Activated T-cell treated with anti-CD3 and anti-CD28 coated beads for 48 hours (primary cell): Measurements from ENCODE around the gene FOXR1.
A peak's percentile ranks its signal among the peaks of the same experiment; 100 is the strongest.
"Not testable (repeated sequence)": the region's sequence is repeated elsewhere in the genome, so short reads cannot be mapped to it uniquely, and the experiment has no call there.

Source experiments
- DNase-seq: peaks from one replicate; pipeline ENCODE4 v3.0.0-alpha.2; 2020; ENCODE audit warnings: low read depth

The FOXR1 gene

GRCh38 chr11:118947091-118947490 lies 24.5 kb upstream of the FOXR1 start:
- DNase-seq, result no peak

- no peak for DNase-seq
Observed at GRCh38 chr11:118948000-118948399, 23.6 kb upstream of the FOXR1 start.

GRCh38 chr11:118953265-118953664 lies 18.3 kb upstream of the FOXR1 start:
- DNase-seq, result no peak

- not testable (repeated sequence) for DNase-seq
Observed at GRCh38 chr11:118953976-118954375, 17.6 kb upstream of the FOXR1 start.

GRCh38 chr11:118956094-118956846 lies 15.3 kb upstream of the FOXR1 start, which contains the start of gene UPK2:
Gene UPK2 (plus strand): TSS chr11:118956298. CDS start chr11:118956351, 53 bp downstream.
- DNase-seq, result peak; percentile 86

- DNase-seq, result no peak
Observed at GRCh38 chr11:118956847-118957469, 14.6 kb upstream of the FOXR1 start.

- no peak for DNase-seq
Observed at GRCh38 chr11:118957549-118957948, 14.0 kb upstream of the FOXR1 start.

- DNase-seq, result no peak
Observed at GRCh38 chr11:118957968-118958367, 13.6 kb upstream of the FOXR1 start.

GRCh38 chr11:118958577-118958976 lies 13.0 kb upstream of the FOXR1 start:
- no peak for DNase-seq

GRCh38 chr11:118961189-118961588 lies 10.4 kb upstream of the FOXR1 start:
- DNase-seq, result no peak

- no peak for DNase-seq
Observed at GRCh38 chr11:118961591-118961990, 10.0 kb upstream of the FOXR1 start.

GRCh38 chr11:118969508-118969907 lies 2.1 kb upstream of the FOXR1 start:
- DNase-seq, result not testable (repeated sequence)

GRCh38 chr11:118973985-118974384 lies 2.4 kb downstream of the FOXR1 start:
- DNase-seq, result no peak

- no peak for DNase-seq
Observed at GRCh38 chr11:118975771-118976709, 4.5 kb downstream of the FOXR1 start.

GRCh38 chr11:118979434-118979833 lies 7.9 kb downstream of the FOXR1 start:
- no peak for DNase-seq

GRCh38 chr11:118980191-118980881 lies 8.8 kb downstream of the FOXR1 start:
- DNase-seq, result no peak

GRCh38 chr11:118984337-118984736 lies 12.8 kb downstream of the FOXR1 start:
- DNase-seq, result not testable (repeated sequence)

GRCh38 chr11:118984825-118985224 lies 13.3 kb downstream of the FOXR1 start:
- no peak for DNase-seq

- no peak for DNase-seq
Observed at GRCh38 chr11:118988280-118988679, 16.7 kb downstream of the FOXR1 start.

GRCh38 chr11:118991486-118992038 lies 20.0 kb downstream of the FOXR1 start:
- DNase-seq, result not testable (repeated sequence)

- DNase-seq, result peak; percentile 38
Observed at GRCh38 chr11:118996926-118997626, 25.5 kb downstream of the FOXR1 start.
